Esophagus mucosa (tissue), 1 donor: ENCODE measurements around the gene CLIP4. TPM values are rescaled to one million over a fixed set of nuclear protein-coding genes. Genes with fewer than 3 reads are reported as not detected.

ENCODE experiments used
- ATAC-seq: fragments of 200-7000 bp; cut with Tn5 transposase; one replicate; pipeline ENCODE4 v1.9.1; 2020
- total RNA-seq: library from RNA; stranded (reverse); gene quantifications from one replicate; pipeline ENCODE4 v1.2.4, GENCODE V29; 2023
- donor health status: DM: yes; HTN: yes; CAD: no.

Gene CLIP4
- total RNA-seq, 1 donor from 2014 or later, result 35.1 TPM

- no peak for ATAC-seq
These were observed 108.0 kb downstream of the CLIP4 start for GRCh38 chr2:29223257-29223656.

- peak; percentile 63 for ATAC-seq
These were observed 108.9 kb downstream of the CLIP4 start for GRCh38 chr2:29223851-29224692.

GRCh38 chr2:29224693-29225551, 109.7 kb downstream of the CLIP4 start:
- no peak for ATAC-seq

GRCh38 chr2:29225814-29226213, 110.6 kb downstream of the CLIP4 start:
- no peak for ATAC-seq

- no peak for ATAC-seq
These were observed 111.2 kb downstream of the CLIP4 start for GRCh38 chr2:29226375-29226774.

GRCh38 chr2:29226808-29227207, 111.6 kb downstream of the CLIP4 start:
- no peak for ATAC-seq

GRCh38 chr2:29227935-29228675, 112.9 kb downstream of the CLIP4 start:
- ATAC-seq, result no peak

- no peak for ATAC-seq
These were observed 113.7 kb downstream of the CLIP4 start for GRCh38 chr2:29228947-29229346.

GRCh38 chr2:29229640-29230039, 114.4 kb downstream of the CLIP4 start:
- no peak for ATAC-seq

- no peak for ATAC-seq
These were observed 116.8 kb downstream of the CLIP4 start for GRCh38 chr2:29232041-29232440.

- peak; percentile 92 for ATAC-seq
These were observed 118.2 kb downstream of the CLIP4 start for GRCh38 chr2:29233428-29233827.

GRCh38 chr2:29235411-29235810, 120.2 kb downstream of the CLIP4 start:
- no peak for ATAC-seq

- no peak for ATAC-seq
These were observed 120.9 kb downstream of the CLIP4 start for GRCh38 chr2:29236074-29236473.

- peak; percentile 63 for ATAC-seq
These were observed 123.3 kb downstream of the CLIP4 start for GRCh38 chr2:29238497-29238896.

Other genes starting within 250 kb of the CLIP4 start
- gene TRMT61B, start 245.1 kb upstream of the CLIP4 start, total RNA-seq, result 11.0 TPM
- 44.9 TPM for gene WDR43, start 220.7 kb upstream of the CLIP4 start, total RNA-seq
- gene TOGARAM2, start 134.1 kb upstream of the CLIP4 start, total RNA-seq, result 0.16 TPM
- 0.08 TPM for gene PCARE, start 40.9 kb upstream of the CLIP4 start, total RNA-seq